WTC11 (cell line): ENCODE measurements around the gene ROR2.

Source experiments
- AR ChIP-seq: fragments of 250-450 bp; sonication (Bioruptor Pico); IDR thresholded peaks from 2 replicates; pipeline ENCODE4 v1.9.0; 2021; ENCODE audit warnings: mild to moderate bottlenecking
- CTCF ChIP-seq: fragments of 200-600 bp; IDR thresholded peaks from 2 replicates; pipeline ENCODE4 v1.8.0; 2022; ENCODE audit warnings: antibody characterized with exemption
- ELF4 ChIP-seq: sonication (generic); formaldehyde crosslinking; IDR thresholded peaks from 2 replicates; pipeline ENCODE4 v1.8.1; 2022; ENCODE audit warnings: low read depth, mild to moderate bottlenecking, moderate library complexity, missing genetic modification reagents
- SP1 ChIP-seq: sonication (generic); formaldehyde crosslinking; conservative IDR thresholded peaks from 2 replicates; pipeline ENCODE4 v1.8.1; 2022; ENCODE audit warnings: missing genetic modification reagents
- ZBTB43 ChIP-seq: sonication (generic); formaldehyde crosslinking; IDR thresholded peaks from 2 replicates; pipeline ENCODE4 v1.8.1; 2023; ENCODE audit warnings: mild to moderate bottlenecking, missing genetic modification reagents

- no peak for TF ChIP-seq AR (CRISPR knock-in tag)
- no peak for TF ChIP-seq CTCF
- no peak for TF ChIP-seq ELF4 (CRISPR knock-in tag)
- no peak for TF ChIP-seq ZBTB43 (CRISPR knock-in tag)
- no peak for TF ChIP-seq SP1
These were observed 369.9 kb downstream of the ROR2 start for GRCh38 chr9:91580136-91580535.
